ENCODE results near the gene RAB27B.

RAB27B gene

DNA sequence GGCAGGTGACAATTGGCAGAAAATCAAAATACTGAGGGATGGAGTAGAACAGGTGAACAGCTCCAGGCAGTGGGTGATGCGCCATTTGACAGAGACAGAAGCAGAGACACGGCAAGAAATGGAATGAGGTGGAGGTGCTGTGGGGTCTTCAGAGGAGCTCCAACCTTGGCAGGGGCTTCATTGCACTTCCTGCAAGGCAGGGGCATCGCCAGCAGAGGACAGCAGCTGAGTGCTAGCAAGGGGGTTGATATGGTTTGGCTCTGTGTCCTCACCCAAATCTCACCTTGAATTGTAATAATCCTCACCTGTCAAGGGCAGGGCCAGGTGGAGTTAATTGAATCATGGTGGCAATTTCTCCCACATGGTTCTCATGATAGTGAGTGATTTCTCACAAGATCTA, 88.2 kb downstream of the RAB27B start:
- no peak for DNase-seq

DNA sequence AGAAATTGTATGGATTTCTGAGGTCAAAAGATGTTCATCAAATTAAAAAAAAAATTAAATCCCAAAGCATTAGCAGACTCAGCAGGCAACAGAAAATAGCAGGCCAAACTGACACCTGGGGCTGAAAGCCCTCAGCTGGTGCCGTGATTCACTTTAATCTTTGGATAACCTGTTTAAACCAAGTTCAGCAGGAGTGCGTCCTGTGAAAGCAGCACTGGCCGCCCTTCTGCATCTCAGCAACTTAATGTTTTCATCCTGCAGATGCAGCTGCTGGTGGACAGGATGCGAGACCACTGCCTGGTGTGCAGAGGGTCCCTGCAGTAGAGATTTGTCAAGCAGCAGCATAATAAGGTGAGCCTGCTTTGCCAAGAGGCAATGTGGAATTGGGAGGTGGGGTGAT, 89.8 kb downstream of the RAB27B start:
- no peak for DNase-seq

DNA sequence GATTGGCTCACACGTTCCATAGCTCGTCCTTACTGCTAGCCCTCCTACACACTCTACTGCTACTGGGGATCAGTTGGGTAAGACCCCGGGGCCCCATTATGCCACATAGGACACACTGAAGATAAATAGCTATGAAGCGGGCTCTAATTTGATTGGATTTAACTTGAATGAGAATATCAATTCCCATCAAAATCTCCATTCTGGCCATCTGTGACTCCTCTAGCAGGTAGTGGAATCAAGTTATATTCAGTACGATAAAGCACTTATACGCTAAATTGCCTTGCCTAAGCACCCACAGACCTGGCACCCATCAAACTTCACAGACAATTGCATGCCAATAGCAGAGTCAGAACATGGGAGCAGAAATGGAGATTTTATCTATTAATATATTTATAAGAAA, 91.1 kb downstream of the RAB27B start:
- no peak for DNase-seq

DNA sequence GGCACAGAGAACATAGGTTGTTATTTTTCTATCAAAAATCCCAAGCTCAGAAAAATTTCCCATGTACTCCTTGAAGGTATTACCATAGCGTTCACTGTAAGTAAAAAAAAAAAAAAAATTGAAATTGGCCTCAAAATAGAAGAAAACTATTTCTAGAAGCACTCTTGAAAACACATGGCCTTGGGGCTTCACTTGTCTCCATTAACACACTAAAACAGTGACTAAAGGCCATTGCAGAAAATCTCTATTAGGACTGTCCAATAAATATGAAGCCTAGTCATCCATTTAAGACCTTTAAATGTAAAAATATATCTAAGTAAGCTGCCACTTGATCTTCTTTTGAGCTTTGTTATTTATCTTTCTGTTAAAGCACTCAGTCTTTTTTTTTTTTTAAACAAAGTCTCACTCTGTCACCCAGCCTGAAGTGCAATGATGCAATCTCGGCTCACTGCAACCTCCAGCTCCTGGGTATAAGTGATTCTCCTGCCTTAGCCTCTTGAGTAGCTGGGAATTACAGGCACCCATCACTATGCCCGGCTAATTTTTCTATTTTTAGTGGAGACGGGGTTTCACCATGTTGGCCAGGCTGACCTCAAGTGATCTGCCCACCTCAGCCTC, 95.2 kb downstream of the RAB27B start:
- no peak for DNase-seq

DNA sequence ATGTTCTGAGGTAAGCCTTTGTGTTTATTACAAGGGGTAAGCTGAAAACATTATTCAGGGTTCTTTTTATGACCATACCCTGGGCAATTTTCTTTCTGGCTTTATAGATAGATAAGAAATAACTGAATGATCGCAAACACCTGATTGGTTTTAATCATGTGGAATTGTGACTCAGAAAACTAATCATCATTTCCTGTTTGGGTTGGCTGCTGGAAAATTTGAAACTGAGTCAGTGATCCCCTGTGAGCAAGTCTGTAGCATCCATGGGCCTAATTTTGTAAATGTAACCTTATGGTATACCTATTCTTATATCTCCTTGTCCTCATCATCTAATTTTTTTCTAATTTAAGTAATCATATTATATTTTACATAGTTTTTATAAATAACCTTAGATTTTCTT, 96.7 kb downstream of the RAB27B start:
- no peak for DNase-seq

DNA sequence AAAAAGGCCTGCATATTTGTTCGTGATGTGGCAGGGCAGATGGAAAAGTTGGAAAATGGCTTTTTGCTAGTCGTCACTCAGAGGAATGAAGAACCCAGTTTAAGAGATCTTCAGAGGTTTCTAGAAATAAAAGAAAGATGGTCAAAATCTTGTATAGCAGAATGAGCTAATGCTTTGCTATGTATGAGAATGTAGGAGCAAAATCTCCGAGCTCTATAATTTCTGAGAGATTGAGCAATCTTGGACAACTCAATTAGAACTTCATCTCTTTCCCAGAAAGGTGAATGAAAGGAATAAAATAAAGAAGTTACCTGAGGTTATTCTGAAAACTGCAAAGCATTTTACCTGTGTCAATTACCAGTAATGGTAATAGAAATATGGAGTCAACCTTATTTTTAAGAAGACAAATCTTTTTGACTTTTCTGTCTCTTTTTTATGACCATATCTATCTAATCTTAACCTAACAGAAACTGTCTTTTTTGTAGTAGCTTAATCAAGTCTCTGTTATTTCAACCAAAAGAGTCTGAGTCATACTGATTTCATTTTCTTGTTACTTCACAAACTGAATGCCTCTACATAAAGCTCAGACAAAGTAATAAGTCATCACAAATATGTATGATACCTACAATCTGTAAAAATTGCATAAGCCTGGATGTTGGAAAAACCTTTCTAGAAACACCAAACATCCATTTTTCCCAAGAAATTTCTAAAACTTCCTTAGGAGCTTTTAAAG, 98.5 kb downstream of the RAB27B start:
- DNase-seq = no peak

DNA sequence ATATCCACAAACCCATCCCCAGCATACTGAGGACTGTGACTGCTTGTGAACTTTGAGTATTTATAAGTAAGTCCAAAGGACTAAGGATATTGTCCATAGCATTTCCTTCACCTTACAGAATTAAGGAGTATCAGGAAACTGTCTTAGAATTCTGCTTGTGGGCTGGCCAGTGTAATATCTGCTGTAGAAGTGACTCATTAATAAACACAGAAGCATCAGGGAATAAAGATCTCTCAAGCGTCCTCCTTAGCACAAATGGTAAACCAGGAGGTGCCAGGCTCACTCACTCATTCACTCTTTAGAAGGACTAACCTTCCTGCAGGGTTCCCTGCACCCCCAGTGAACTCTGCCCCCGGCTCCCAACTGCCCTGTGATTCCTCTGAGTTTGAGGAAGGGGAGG, 100.0 kb downstream of the RAB27B start:
- no peak for DNase-seq

DNA sequence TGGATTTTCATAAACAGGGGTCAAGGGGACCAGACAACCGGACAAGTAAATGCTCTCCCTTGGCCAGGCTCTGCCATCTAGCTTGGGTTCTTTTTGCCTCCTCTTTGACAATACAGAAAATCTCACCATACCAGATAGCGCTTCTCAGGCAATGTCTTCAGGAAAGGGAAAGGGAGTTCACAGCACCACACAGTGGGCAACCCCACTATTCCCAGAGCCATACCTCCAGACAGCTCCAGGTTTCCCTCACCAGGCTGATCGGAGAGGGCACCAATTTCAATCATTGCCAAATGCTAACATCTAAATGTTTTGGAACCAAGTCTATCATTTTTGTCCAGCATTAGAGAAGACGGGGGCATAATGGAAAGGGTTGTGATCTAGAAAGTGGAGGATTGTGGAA, 102.9 kb downstream of the RAB27B start:
- DNase-seq = no peak

DNA sequence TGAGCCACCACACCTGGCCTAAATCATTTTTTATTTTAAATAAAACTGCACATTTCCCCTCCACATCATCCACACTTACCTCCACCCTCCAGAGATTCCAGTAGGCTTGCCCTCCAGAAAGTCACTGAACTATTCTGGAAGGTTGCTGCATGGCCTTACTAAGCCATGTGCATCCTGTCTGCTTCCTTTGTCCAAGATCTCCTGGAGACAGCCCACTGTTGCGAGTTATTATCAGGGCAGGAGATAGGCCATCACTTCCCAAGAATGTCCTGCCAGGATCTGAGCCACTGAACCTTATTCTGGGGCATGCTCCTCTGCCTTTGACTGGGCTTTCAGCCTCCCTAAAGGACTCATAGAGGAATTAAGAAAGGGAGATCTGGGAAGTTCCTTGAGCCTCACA, 104.2 kb downstream of the RAB27B start:
- no peak for DNase-seq

DNA sequence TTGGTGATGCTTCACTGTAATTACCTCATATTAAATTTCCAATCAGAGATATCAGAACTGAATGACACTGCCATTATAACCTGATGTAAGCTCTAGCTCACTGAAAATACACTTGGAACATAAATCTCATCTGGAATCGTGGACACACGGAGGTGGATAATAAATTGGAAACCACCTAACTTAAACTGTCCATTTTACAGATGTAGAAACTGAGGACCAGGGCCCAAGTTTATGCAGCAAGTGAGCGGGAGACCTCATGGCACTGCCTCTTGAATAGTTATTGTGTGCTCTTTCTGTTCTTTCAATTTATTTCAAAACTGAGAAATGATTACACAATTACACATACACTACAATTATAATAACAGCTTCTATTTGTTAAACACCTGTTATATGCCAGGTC, 110.2 kb downstream of the RAB27B start:
- DNase-seq = no peak

DNA sequence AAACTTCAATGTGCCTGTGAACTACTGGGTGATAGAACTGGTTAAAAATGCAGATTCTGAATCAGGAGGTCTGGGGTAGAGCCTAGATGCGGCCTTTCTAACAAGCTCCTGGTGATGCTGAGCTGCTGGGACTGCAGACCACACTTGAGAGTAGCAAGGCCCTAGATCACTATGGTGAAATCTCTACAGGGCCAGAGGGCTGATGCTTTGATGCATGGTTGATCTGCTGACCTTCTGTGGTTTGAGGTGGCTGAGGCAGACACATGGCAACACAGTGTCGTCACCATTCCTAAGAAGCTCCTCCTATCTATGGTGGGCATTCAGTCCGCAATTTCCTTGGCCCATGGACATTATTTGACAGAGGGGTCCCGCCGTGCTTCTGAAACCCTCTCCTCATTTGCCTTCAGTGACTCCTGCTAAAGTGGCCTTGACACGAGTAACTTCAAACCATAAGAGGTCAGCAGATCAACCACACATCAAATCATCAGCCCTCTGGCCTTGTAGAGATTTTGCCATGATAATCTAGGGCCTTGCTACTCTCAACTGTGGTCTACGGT, 111.2 kb downstream of the RAB27B start:
- no peak for DNase-seq

DNA sequence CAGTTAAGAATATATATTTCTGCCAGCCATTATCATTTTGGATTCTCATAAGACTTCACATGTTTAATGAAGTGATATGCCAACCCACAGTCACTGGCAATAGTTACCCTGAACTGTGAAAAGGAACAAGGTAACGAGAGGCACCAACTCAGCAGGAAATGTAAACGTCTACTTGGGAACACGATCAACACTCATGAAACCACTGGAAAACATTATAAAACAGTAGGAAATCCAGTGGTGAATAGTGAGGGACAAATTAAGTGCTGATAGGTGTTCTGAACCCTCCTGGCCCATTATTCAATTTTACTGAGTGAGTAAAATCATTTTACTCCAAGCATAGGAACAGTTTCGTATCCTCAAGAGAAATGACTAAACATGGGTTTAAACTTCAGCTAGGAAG, 113.9 kb downstream of the RAB27B start:
- DNase-seq = no peak

DNA sequence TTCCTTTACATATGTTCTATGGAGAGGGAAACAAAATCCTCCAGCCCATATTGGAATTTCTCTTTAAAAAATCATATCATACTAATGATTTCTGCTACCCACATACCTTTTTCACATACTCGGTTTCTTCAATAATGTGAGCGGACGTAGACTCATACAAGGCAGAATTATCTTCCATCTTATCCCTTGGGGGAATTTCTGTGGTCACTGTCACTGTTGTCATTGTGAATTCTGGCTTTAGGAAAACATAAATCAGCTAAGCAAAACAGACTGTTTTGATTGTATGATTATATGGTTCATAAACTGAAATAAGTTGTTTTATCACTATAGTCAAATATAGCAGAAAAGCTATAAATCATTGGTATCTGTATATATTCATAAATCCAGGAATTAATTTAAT, 114.3 kb downstream of the RAB27B start:
- no peak for DNase-seq
